ENCODE results near the gene IL36A.

The IL36A gene

GRCh38 chr2:113034016-113034415, 28.8 kb downstream of the IL36A start:
- TF ChIP-seq CTCF (IDR thresholded peaks at IDR 0.05; ENCODE audit: borderline replicate concordance, control extremely low read depth, extremely low read depth, insufficient read depth, missing control alignments), result no peak
- in situ Hi-C loops (cut with MboI; ENCODE audit: low sequenced_read_pairs, unreplicated experiment), result no loop called here
- DNase-seq (ENCODE audit: low spot score), result no peak

- no peak for TF ChIP-seq CTCF (IDR thresholded peaks at IDR 0.05; ENCODE audit: borderline replicate concordance, control extremely low read depth, extremely low read depth, insufficient read depth, missing control alignments)
- in situ Hi-C loops (cut with MboI; ENCODE audit: low sequenced_read_pairs, unreplicated experiment), result no loop called here
- no peak for DNase-seq (ENCODE audit: low spot score)
These were observed 31.5 kb downstream of the IL36A start for GRCh38 chr2:113036763-113037162.

GRCh38 chr2:113038291-113038690, 33.0 kb downstream of the IL36A start:
- in situ Hi-C loops (cut with MboI; ENCODE audit: low sequenced_read_pairs, unreplicated experiment), result no loop called here
- TF ChIP-seq CTCF (IDR thresholded peaks at IDR 0.05; ENCODE audit: borderline replicate concordance, control extremely low read depth, extremely low read depth, insufficient read depth, missing control alignments), result no peak
- DNase-seq (ENCODE audit: low spot score), result no peak

- no peak for TF ChIP-seq CTCF (IDR thresholded peaks at IDR 0.05; ENCODE audit: borderline replicate concordance, control extremely low read depth, extremely low read depth, insufficient read depth, missing control alignments)
- no peak for DNase-seq (ENCODE audit: low spot score)
- in situ Hi-C loops (cut with MboI; ENCODE audit: low sequenced_read_pairs, unreplicated experiment), result no loop called here
These were observed 33.9 kb downstream of the IL36A start for GRCh38 chr2:113039158-113039557.

- in situ Hi-C loops (cut with MboI; ENCODE audit: low sequenced_read_pairs, unreplicated experiment), result no loop called here
- no peak for DNase-seq (ENCODE audit: low spot score)
- TF ChIP-seq CTCF (IDR thresholded peaks at IDR 0.05; ENCODE audit: borderline replicate concordance, control extremely low read depth, extremely low read depth, insufficient read depth, missing control alignments), result no peak
These were observed 34.5 kb downstream of the IL36A start for GRCh38 chr2:113039719-113040118.

GRCh38 chr2:113041871-113042270, 36.6 kb downstream of the IL36A start:
- no peak for TF ChIP-seq CTCF (IDR thresholded peaks at IDR 0.05; ENCODE audit: borderline replicate concordance, control extremely low read depth, extremely low read depth, insufficient read depth, missing control alignments)
- DNase-seq (ENCODE audit: low spot score), result no peak
- in situ Hi-C loops (cut with MboI; ENCODE audit: low sequenced_read_pairs, unreplicated experiment), result no loop called here

GRCh38 chr2:113046465-113046864, 41.2 kb downstream of the IL36A start:
- no peak for DNase-seq (ENCODE audit: low spot score)
- in situ Hi-C loops (cut with MboI; ENCODE audit: low sequenced_read_pairs, unreplicated experiment), result no loop called here
- TF ChIP-seq CTCF (IDR thresholded peaks at IDR 0.05; ENCODE audit: borderline replicate concordance, control extremely low read depth, extremely low read depth, insufficient read depth, missing control alignments), result no peak
